EH (cell line): ENCODE data around the gene CDC45.
A peak's percentile ranks its signal among the peaks of the same experiment; 100 is the strongest.

Source experiments
- DNase-seq: peaks from one replicate; pipeline ENCODE4 v3.0.0-alpha.2; 2015; ENCODE audit warnings: low read depth

The CDC45 gene

GRCh38 chr22:19565382-19566278 lies 85.9 kb downstream of the CDC45 start:
- DNase-seq: peak; percentile 48

GRCh38 chr22:19566279-19567156 lies 86.8 kb downstream of the CDC45 start:
- DNase-seq: no peak

GRCh38 chr22:19567157-19568009 lies 87.7 kb downstream of the CDC45 start:
- no peak for DNase-seq

GRCh38 chr22:19568337-19569275 lies 88.9 kb downstream of the CDC45 start:
- DNase-seq: peak; percentile 93

GRCh38 chr22:19569276-19569640 lies 89.5 kb downstream of the CDC45 start:
- DNase-seq: no peak

GRCh38 chr22:19569976-19570375 lies 90.3 kb downstream of the CDC45 start:
- DNase-seq: no peak
